Measurements from ENCODE around the gene NTM.
A peak's percentile ranks its signal among the peaks of the same experiment; 100 is the strongest.

NTM gene

DNA sequence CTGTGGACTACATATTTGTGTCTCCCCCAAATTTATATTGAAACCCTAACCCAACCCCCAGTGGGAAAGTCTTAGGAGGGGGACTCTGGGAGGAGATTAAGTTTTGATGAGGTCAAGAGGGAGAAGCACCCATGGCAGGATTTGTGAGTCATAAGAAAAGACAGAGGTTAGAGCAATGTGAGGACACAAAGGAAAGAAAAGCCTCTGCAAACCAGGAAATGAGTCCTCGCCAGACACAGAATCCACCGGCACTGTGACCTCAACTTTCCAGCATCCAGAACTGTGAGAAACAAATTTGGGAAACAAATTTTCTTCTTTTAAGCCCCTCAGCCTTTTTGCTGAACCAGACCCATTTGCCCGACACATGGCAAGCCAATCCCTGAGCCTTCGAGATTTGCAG is 397.0 kb downstream of the NTM start:
- peak; percentile 34 for DNase-seq (ENCODE audit: low read depth)
- TF ChIP-seq, protein P1, sequence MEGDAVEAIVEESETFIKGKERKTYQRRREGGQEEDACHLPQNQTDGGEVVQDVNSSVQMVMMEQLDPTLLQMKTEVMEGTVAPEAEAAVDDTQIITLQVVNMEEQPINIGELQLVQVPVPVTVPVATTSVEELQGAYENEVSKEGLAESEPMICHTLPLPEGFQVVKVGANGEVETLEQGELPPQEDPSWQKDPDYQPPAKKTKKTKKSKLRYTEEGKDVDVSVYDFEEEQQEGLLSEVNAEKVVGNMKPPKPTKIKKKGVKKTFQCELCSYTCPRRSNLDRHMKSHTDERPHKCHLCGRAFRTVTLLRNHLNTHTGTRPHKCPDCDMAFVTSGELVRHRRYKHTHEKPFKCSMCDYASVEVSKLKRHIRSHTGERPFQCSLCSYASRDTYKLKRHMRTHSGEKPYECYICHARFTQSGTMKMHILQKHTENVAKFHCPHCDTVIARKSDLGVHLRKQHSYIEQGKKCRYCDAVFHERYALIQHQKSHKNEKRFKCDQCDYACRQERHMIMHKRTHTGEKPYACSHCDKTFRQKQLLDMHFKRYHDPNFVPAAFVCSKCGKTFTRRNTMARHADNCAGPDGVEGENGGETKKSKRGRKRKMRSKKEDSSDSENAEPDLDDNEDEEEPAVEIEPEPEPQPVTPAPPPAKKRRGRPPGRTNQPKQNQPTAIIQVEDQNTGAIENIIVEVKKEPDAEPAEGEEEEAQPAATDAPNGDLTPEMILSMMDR (conservative IDR thresholded peaks at IDR 0.05; ENCODE audit: low read length), result no peak
- H3K4me3 ChIP-seq (ENCODE audit: low read length), result no peak overlapping the region

DNA sequence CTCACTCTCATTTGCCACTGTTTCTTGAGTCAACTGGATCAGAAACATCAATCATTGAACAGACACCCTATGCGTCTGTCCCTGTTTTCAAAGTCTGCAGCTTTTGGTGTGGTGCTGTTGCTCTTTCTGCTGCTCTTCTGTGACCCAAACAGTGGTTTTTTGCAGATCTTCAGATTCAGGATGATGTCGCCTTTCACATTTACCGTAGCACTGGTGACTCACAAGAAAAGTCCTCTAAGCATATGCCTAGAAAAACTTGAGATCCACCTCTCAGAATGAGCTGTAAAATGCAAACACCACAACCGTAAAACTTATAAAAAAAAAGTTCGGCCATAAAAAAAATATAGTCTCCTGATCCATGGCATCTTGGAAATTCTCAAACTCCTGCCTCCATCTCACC is 400.4 kb downstream of the NTM start:
- no peak overlapping the region for H3K4me3 ChIP-seq (ENCODE audit: low read length)
- no peak for DNase-seq (ENCODE audit: low read depth)
- TF ChIP-seq, protein P1 (conservative IDR thresholded peaks at IDR 0.05; ENCODE audit: low read length), result no peak

DNA sequence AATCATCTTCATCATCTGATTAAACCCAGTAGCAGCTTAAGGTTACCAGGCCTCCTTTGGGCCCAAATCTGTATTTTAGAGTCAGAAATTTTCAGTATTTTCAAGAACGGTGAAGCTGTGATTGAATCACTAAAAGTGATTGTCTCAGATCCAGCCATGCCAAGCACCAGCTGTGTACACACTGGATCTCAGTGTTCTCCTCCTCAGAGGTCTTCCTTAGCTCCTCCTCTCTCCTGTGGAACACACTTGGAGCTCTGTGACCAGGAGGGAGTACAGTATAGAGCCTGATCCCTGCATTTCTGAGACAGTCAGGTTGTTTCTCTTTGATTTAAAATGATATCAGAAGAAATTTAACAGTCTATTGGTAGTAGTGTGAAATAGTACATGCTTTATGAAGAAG is 401.1 kb downstream of the NTM start:
- TF ChIP-seq, protein P1 (conservative IDR thresholded peaks at IDR 0.05; ENCODE audit: low read length), result no peak
- DNase-seq (ENCODE audit: low read depth), result no peak
- no peak overlapping the region for H3K4me3 ChIP-seq (ENCODE audit: low read length)

DNA sequence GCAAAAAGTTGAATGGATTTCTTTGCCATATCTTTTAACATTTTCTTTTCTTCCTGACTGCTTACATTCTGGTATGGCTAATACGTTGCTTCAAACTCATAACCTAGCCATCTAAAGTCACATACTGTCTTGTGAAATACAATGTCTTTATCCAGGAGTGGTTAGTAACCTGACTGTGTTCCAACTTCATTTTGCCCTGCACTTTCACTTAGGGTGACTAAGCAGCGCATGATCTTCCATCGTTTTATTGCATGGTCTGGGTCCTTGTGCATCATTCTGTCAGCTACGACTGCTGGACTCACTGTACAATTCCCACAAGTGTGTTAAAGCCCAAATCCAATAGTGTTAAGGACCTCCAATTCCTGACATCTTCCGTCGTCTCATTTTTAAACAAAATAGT is 403.2 kb downstream of the NTM start:
- DNase-seq (ENCODE audit: low read depth), result no peak
- TF ChIP-seq, protein P1 (conservative IDR thresholded peaks at IDR 0.05; ENCODE audit: low read length), result no peak
- no peak overlapping the region for H3K4me3 ChIP-seq (ENCODE audit: low read length)

DNA sequence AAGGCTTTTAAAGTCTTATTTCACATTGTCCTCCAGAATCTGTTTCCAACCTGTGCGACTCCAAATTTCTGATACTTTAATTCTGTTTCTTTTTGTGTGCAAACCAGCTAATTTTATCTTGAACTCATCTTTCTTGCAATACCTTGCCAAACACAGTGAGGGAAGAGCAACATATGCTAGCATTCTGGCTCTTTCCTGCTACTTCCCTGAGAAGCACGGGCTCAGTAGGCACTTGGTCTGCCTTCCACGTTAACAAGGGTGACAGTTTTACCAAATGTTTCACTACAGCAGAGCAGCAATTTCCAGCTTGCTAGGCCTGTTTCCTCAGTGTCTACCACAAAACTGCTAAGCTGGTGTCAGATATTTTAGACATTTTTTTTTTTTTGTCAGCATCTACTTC is 405.8 kb downstream of the NTM start:
- no peak overlapping the region for H3K4me3 ChIP-seq (ENCODE audit: low read length)
- no peak for DNase-seq (ENCODE audit: low read depth)
- TF ChIP-seq, protein P1 (conservative IDR thresholded peaks at IDR 0.05; ENCODE audit: low read length), result no peak

DNA sequence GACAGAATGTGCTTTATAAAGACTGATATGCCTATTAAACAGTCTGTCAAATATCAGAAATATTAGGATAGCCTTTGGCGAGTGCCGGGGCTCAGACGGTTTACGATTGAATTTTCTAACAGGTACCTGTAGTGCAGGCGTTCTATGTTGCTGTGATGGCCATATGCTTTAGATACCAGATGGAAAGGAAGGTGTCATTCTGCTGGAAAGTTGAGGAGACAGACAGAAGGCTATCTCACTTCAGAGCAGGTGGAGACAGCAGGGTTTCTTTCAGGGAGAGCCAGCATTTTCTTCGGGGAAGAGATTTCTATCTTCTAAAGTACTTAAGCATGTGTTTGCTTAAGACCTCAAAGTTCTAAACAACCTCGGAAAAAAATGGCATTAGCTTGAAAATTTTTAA is 415.4 kb downstream of the NTM start:
- TF ChIP-seq, protein P1 (conservative IDR thresholded peaks at IDR 0.05; ENCODE audit: low read length), result no peak
- no peak for DNase-seq (ENCODE audit: low read depth)
- no peak overlapping the region for H3K4me3 ChIP-seq (ENCODE audit: low read length)

DNA sequence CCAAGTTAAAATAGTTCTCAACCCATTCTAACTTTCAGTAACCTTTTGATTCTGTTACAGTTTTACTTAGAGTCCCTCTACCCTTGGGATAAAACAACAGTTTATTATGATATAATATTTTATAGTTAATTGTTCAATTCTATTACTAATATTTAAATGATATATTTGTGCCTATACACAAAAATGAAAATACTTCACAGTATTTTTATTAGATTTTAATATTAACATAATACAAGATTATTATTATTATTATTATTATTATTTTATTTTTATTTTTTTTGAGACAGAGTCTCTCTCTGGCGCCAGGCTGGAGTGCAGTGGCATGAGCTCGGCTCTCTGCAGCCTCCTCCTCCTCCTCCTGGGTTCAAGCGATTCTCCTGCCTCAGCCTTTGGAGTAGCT is 416.7 kb downstream of the NTM start:
- no peak overlapping the region for H3K4me3 ChIP-seq (ENCODE audit: low read length)
- no peak for DNase-seq (ENCODE audit: low read depth)
- TF ChIP-seq, protein P1 (conservative IDR thresholded peaks at IDR 0.05; ENCODE audit: low read length), result no peak
